Measurements from ENCODE around the gene PIAS4.
"Not testable (repeated sequence)": the region's sequence is repeated elsewhere in the genome, so short reads cannot be mapped to it uniquely, and the experiment has no call there.

Gene PIAS4, protein sequence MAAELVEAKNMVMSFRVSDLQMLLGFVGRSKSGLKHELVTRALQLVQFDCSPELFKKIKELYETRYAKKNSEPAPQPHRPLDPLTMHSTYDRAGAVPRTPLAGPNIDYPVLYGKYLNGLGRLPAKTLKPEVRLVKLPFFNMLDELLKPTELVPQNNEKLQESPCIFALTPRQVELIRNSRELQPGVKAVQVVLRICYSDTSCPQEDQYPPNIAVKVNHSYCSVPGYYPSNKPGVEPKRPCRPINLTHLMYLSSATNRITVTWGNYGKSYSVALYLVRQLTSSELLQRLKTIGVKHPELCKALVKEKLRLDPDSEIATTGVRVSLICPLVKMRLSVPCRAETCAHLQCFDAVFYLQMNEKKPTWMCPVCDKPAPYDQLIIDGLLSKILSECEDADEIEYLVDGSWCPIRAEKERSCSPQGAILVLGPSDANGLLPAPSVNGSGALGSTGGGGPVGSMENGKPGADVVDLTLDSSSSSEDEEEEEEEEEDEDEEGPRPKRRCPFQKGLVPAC

DNA sequence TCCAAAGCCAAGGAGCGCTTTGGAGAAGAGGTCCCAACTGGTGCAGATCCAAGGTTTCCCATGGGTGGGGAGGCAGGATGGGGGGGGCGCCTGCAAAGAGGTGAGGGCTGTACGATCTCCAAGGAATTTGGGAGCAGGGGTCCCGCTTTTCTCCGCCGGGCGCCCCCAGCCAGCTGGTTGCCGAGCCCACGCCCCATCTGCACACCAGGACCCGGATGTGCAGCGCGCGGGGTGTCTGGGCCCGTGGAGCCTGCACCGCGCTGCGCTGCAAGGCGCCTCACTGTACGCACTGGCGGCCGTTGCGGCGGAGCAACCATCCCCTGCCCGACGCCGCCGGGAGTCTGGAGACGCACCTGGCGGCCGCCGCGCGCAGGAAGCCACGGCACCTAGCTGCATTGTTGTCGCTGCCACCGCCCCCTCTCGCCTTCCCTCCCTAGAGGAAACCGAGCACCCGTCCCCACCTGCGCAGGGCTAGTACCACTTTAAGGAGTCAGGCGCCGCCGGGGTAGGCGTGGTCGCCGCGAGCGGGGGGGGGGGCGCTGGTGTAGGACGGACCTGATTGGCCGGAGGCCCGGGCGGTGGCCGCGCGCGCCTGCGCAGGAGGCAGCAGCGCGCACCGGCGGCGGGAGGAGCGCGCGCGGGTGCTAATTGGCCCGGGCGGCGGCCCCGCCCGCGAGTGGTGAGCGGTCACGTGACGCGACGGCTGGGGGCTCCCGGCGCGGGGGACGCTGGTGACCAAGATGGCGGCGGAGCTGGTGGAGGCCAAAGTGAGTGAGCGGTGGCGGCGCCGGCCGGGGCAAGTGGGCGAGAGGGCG, at the start of gene PIAS4:
TSS of gene PIAS4 (plus strand) at position 716 of the 815 bp plus-strand sequence. CDS start at position 741, 25 bp downstream.
- peak; percentile 90 for DNase-seq

DNA sequence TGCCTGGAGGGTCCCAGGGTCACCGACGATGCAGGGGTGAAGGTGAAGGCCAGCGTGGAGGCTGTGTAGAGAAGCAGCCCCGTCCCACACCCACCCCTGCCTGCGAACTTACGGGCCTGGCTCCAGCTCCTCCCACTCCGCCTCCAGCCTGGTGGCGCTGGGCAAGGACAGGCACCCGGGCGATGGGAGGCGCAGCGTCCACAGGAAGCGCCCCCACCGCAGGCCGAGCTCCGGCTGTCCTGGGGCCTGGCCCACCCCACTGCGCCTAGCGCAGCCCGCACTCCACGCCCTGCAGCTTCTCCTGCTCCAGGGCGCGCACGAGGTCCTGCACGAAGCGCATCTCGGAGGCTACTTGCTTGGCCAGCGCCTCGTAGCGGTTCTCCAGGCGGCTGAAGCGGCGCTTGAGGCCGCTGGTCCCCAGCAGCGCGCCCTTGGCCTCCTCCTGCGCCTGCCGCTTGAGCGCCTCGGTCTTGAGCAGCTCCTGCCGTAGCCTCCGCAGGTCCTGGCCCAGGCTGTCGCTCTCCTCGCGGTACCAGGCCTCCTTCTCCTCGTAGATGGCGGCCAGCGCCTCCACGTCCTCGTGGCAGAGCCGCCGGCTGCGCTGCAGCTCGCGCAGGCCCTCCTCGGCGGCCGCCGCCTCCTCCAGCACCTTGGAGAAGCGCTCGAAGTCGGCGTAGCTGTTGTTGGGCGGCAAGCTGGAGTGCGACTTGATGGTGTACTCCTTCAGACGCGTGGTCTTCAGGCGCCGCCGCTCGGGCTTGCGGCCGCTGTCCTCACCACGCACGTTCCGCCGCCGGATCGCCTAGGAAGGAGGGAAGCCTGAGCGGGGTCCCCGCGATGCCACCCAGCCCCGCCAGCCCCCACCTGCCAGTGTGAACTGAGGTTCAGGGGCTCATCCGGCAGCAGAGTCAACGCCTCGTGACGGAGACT, 48.4 kb upstream of the PIAS4 start:
- no peak for DNase-seq

DNA sequence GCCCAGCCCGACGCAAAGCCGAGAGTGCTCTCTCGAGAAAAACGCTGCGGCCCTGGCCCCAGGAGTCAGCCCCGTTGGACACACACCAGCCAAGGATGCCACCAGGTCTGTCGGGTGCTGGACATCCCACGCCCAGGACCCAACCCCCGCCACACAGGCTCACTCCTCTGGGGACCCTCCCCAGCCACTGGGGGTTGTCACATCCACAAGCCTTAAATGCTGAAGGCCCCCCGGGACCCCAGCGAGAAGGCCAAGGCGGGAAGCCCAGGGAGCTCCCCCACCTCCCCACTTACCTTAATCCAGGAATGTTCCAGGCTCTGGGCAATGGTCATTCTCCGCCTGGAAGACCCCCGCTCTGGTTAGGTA, 47.8 kb upstream of the PIAS4 start:
- DNase-seq: no peak

DNA sequence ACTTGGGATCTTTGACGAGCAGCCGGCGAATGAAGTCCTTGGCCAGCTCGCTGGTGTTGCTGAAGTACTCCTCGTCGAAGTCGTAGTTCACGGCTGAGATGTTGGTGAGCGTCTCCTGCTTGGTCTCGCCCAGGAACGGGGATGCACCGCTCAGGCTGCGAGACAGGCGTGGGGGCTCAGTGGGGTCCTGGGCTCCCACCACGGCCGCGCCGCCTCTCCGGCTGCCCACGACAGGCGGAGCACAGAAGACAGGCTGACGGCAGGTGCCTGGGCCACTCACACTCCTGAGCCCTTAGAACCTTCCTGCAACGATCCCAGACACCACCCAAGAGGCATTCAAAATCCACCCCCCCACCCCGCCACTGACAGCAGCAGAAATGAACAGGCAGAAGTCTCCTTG, 46.5 kb upstream of the PIAS4 start:
- no peak for DNase-seq

DNA sequence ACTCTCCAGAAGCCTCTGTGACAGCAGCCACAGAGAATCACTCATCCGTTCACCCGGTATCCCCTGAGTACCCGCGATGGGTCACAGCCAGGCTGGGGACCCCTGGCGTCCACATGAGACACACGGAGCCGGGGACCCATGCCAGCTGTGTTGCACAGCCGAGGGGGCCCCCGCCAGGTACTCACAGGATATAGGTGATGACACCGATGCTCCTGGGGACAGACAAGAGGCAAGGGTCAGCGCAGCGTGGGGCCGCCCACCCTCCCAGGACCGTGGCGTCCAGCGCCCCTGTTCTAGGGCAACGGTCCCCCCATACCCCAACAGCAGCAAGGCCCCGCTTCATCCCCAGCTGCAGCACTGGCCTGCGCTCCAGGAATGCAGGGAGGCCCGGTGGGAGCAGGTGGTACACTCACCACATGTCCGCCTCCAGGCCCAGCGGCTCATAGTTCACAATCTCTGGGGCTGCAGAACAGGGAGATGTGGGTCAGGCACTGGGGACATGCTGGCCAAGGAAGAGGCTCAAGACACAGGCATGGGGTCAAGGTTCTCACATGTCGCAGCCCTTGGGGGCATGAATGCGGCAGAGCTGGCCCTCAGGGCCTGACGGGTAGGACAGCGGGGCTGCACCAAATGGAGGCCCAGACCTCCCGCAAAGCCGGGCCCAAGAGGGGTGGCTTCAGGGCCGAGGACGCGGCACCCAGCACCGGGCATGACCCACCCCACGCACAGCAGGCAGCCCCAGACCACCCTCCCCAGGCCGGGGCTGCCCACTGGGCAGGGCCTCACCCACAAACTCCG, 43.9 kb upstream of the PIAS4 start:
- no peak for DNase-seq

DNA sequence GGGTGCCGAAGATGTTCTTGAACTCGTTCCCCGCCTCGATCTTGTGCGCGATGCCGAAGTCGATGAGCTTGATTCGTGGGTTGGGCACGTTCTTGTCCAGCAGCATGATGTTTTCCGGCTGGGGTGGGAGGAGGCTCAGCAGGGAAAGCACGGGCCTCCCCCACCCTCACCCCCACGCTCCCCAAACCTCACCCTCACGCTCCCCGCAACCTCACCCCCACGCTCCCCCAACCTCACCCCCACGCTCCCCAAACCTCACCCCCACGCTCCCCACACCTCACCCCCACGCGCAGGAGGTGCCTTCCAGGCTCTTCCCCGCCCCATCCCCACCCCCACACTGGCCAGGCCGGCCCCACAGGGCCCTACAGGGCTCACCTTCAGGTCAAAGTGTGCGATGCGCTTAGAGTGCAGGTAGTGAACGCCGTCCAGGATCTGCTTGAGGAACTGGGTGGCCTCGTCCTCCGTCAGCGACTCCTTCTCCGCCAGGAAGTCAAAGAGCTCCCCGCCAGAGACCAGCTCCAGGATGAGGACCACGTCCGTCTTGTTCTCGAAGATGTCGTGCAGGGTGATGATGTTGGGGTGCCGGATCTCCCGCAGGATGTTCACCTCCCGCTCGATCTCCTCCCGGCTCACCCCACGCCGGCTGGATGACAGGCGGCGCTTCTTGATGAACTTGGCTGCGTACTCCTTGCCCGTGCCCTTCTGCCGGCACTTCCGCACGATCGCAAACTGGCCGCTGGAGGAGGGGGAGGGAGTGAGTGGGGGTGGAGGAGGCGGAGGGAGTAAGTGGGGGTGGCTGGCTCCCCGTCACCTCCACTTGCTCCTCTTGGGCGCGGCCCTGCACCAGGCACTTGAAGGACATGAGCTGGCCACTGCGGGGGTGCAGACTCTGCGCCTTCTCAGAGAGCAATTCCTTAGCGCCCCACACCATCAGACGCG, 43.0 kb upstream of the PIAS4 start:
- no peak for DNase-seq

DNA sequence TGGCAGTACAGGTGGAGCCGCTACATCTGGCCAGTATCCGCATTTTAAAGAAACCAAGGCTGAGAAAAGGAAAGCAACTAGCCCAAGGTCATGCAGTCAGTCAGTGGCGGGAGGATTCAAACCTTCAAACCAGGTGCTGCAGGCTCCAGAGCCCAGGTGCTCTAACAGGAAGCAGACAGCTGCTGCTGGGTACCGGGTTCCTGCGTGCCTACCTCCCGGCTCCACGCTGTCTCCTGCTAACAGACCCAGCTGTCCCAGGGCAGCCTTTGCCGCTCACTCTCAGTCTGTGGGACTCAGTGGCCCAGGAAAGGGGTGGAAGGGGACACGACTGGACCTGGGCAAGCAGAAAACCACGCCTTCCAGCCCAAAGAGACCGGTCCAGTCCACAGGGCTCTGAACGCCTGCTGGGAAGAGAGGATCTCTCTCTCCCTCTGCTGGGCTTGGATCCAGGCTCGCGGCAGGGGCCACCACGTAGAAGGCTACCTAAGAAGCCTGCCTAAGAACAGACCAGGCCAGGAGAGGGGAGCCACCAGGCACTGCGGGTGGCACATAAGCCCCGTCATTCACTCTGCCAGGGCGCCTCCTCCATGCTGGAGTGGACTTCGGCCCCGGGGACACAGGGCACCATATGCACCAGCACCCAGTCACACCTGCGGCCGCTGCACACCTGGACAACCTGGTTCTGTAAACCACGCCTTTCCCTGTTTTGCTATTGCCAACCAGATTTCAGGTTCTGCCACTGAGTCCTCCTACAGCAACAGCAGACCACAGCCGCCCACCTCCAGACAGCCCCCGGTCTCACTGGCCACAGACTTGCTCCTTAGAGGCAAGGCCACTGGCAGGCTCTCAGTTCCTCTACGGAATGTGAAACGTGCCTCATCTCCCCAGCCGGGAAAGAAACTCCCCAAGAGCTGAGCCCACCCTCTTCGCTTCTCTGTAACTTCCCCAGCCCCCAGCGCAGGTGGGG, 41.2 kb upstream of the PIAS4 start:
- DNase-seq: no peak

DNA sequence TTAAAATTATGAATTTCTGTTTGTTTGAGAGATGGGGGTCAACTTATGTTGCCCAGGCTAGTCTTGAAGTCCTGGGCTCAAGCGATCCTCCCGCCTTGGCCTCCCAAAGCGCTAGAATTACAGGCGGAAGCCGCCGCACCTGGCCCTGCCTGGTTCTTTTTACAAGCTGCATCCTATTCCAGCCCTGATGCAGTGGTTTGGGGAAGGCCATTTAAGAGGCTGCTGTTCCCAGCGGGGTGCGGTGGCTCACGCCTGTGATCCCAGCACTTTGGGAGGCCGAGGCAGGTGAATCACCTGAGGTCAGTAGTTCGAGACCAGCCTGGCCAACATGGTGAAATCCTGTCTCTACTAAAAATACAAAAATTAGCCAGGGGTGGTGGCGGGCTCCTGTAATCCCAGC, 39.6 kb upstream of the PIAS4 start:
- DNase-seq: not testable (repeated sequence)

DNA sequence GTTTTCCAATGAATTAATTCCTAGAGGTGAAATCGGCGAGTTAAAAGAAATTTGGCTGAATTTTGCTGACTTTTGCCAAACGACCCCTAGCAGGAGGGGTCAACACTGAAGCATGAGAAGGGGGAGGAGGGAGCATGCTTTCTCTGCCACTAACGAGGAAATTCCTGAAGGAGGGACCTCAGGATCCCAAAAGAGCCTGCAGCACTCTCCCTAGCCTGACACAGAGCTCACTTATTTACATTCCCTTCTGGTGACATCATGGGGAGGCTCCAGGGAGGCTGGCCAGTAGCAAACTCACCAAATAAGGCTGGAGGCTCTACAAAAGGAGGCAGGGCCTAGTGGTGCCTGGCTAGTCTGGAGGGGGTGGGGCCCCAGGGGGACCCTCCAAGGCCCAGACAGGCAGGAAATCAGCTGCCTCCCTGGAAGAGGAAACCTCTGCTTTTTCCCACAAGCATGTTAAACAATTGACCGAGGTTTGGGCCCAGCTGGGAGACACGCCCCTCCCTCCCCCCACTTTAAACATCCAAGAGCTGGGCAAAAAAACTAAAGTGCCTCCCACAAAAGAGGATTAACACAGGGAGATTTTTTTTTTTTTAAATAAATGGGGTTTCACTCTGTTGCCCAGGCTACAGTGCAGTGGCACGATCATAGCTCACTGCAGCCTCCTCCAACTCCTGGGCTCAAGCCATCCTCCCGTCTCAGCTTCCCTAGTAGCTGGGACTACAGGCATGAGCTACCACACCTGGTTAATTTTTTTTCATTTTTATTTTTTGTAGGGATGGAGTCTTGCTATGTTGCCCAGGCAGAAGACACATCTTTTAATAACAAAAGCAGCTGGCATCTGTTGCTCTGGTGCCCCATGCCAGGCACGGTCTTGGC, 38.7 kb upstream of the PIAS4 start:
- DNase-seq: no peak

DNA sequence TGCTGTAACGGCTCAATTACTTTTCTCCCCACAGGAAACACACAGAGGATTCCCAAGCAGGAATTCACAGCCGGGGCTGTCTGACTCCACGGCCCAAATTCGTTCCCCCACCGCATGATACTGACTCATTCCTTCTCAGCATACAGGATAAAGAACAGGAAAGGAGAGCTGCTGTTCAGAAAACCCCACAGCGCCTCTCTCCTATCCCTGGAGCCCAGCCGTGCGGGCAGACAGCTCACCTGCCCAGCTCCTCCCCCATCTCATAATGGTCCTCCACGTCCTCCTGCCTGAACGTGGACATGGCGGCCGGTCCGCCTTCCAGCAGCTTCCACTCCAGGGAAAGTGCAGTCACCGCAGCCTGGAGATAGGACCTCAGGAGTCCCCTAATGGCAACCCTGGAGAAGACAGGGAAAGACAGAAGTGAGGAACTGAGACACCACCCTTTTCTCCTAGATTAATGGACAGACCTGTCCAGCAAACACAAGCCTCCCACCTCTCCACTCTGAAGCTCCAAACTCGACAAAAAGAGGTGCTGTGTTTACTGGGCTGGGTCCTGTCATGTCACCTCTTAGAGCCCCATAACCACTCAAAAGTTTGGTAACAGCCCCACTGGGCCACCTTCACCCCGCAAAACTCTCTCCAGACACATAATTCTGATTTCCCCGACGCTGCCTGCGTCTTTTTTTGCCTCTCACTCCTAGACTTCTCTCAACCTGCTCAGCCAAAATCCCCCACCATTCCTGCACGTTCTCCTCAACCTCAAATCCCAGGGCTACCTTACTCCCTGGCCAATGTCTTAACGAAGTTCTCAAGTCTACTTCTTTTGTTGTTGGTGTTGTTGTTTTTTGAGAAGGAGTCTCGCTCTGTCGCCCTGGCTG, 37.9 kb upstream of the PIAS4 start:
- DNase-seq: no peak

DNA sequence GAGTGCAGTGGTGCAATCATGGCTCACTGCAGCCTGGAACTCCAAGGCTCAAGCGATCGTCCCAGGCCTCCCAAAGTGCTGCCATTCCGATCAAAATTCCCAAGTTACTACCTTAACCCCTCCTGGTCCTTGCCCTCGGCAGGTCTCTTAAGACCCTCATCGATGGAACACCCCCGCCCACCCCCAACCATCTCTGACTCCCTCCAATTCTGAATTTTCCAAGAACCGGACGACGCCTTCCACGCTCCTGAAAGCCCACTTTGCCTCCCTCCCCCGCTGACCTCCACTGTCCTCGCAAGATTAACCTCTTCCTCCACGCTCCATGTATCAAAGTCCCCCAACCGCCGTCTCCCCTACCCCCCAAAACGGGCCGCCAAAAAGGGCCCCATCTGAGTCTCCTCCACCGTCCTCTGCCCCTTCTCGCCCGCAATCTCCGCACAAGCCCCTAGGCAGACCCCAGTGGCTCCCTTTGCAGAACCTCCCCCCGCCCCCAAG, 37.2 kb upstream of the PIAS4 start:
- DNase-seq: no peak

DNA sequence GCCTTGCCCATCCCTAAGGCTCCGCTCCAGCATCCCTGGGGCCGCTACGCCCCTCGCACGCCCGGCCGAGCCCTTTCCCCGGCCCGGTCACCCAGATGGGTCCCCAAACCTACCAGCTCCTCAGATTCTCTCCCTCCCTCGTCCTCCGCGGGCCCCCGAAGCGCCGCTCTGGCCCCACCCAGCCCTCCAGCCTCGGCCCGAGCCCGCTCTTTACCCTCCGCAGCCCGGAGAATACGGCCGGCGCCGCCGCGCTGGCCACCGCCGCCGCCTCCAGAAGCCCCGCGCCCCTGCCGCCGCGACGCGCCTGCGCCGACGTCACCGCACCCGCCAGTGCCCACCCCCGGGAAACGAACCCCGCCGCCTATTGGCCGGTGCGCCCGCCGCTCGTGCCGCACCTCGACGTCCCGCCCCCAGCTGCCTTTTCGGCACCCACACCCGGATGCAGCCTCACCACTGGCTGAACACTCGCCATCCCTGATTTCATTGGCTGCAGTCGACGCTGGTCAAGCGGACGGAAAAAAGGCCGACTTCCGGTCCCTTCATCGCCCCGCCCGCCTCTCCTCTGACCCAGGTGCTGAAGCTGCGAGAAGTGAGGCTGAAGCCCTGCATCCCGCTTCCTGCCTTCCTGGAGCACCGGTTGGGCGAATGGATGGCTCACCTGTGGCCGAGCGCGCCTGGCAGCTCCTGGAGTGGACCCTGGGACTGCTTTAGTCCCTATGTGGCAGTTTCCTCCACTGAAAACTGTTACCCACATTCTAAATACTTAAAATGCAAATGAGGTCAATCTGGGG, 36.5 kb upstream of the PIAS4 start, which contains the start of gene DAPK3:
TSS of gene DAPK3 (minus strand) at position 292 of the 791 bp plus-strand sequence. CDS start 1,364 bp downstream, outside the sequence.
- peak; percentile 97 for DNase-seq

DNA sequence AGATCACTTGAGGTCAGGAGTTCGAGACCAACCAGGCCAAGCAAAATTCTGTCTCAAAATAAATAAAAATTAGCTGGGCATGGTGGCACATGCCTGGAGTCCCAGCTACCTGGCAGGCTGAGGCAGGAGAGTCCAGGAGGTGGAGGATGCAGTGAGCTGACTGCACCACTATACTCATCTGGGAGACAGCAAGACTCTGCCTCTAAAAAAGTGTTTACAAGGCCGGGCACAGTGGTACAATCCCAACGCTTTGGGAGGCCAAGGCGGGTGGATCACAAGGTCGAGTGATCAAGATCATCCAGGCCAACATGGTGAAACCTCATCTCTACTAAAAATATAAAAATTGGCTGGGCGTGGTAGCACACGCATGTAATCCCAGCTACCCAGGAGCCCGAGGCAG, 32.4 kb upstream of the PIAS4 start:
- DNase-seq: no peak

DNA sequence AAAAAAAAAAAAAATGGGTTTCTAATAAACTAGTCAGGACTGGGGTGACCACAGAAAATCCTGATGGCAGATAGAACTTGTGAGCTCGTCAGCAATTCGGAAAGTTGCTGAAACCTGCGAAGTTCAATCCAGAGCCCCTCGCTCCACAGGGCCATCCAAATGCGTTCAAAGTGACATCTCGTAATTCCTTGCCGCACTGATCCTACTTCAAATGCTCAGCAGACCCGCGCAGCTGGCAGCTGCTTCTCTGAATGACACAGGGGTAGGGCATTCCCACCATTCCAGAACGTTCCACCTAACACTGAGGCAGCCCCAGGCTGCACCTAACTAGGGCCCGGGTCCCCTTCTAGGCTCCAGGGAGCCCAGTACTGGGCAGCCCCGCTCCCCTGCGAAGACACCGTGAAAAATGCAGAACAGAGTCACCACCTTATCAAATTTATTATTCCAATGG, 31.9 kb upstream of the PIAS4 start:
- DNase-seq: no peak

DNA sequence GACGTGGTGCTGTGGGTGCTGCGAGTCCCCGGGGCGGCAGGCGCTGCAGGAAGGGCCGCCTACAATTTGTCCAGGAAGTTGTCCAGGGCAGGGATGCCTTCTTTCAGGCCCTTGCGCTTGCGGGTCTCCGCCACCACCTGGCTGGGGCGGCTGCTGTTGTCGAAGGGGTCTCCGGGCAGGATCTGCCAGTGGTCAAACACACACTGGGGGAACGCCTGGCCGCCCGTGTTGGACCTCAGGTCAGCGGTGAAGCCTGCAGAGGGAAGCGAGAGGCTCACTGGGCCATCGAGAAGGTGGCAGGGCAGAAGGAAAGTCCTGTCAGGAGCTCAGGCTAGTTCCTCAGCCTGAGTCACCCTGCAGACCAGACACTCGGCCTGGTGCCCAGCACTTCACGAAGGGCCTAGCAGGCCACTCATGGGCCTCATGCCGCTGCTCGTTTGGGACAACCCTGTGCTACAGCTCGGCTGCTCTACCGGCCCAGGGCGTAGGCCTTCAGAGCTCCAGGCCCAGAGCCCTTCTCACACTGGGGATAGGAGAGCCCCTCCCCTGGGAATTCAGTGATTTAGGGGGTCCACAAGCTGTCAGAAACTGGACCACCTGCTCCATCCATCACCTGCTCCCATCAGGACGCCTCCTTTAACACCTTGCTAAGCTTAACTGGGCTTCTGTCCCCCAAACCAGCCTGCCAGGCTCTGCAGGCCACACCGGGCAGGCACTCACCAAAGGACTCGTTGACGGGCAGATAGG, 30.9 kb upstream of the PIAS4 start:
- DNase-seq: no peak
